NCI-H2171 (cell line): Measurements from ENCODE around the gene CFAP77.

Experiments
- DNase-seq: peaks from one replicate; lab custom pipeline; 2025; lab: John Stamatoyannopoulos, UW

The CFAP77 gene

GRCh38 chr9:132408521-132408920 is 1.5 kb upstream of the CFAP77 start:
- no peak for DNase-seq

GRCh38 chr9:132410642-132411041 is 631 bp downstream of the CFAP77 start:
- DNase-seq, result no peak

- peak; percentile 91 for DNase-seq
These were observed 1.1 kb downstream of the CFAP77 start for GRCh38 chr9:132411091-132411508.

GRCh38 chr9:132412089-132412488 is 2.1 kb downstream of the CFAP77 start:
- no peak for DNase-seq

GRCh38 chr9:132413926-132414325 is 3.9 kb downstream of the CFAP77 start:
- DNase-seq, result no peak

- DNase-seq, result no peak
These were observed 4.7 kb downstream of the CFAP77 start for GRCh38 chr9:132414731-132415130.

GRCh38 chr9:132415181-132415580 is 5.2 kb downstream of the CFAP77 start:
- DNase-seq, result no peak

- DNase-seq, result no peak
These were observed 8.8 kb downstream of the CFAP77 start for GRCh38 chr9:132418726-132419363.

GRCh38 chr9:132422574-132422973 is 12.6 kb downstream of the CFAP77 start:
- DNase-seq, result no peak

GRCh38 chr9:132423503-132423902 is 13.5 kb downstream of the CFAP77 start:
- DNase-seq, result no peak

- DNase-seq, result no peak
These were observed 15.1 kb downstream of the CFAP77 start for GRCh38 chr9:132424857-132425674.

GRCh38 chr9:132425675-132426062 is 15.7 kb downstream of the CFAP77 start:
- no peak for DNase-seq

- DNase-seq, result no peak
These were observed 16.8 kb downstream of the CFAP77 start for GRCh38 chr9:132426639-132427414.

- DNase-seq, result no peak
These were observed 21.0 kb downstream of the CFAP77 start for GRCh38 chr9:132430998-132431397.

GRCh38 chr9:132434881-132435280 is 24.9 kb downstream of the CFAP77 start:
- DNase-seq, result no peak

- no peak for DNase-seq
These were observed 29.1 kb downstream of the CFAP77 start for GRCh38 chr9:132439153-132439552.

GRCh38 chr9:132440735-132441134 is 30.7 kb downstream of the CFAP77 start:
- no peak for DNase-seq

GRCh38 chr9:132441404-132441803 is 31.4 kb downstream of the CFAP77 start:
- DNase-seq, result no peak

GRCh38 chr9:132443951-132444607 is 34.1 kb downstream of the CFAP77 start:
- no peak for DNase-seq

GRCh38 chr9:132446887-132447286 is 36.9 kb downstream of the CFAP77 start:
- DNase-seq, result no peak

GRCh38 chr9:132447346-132447745 is 37.3 kb downstream of the CFAP77 start:
- DNase-seq, result no peak

- no peak for DNase-seq
These were observed 37.9 kb downstream of the CFAP77 start for GRCh38 chr9:132447902-132448301.
